Lower lobe of right lung (tissue), 2 donors: Measurements from ENCODE around the gene SGPP2. TPM values are rescaled to one million over a fixed set of nuclear protein-coding genes. Genes with fewer than 3 reads are reported as not detected.

ENCODE experiments used
- ATAC-seq, 2 donors: fragments of 200-7000 bp; cut with Tn5 transposase; one replicate each; pipeline ENCODE4 v1.9.1; 2020 to 2022; ENCODE audit warnings: mild to moderate bottlenecking in 2 of 2, moderate library complexity in 2 of 2
- DNase-seq: peaks from one replicate; pipeline ENCODE4 v3.0.0-alpha.2; 2020
- H3K27ac ChIP-seq: fragments of 200-600 bp; one replicate; pipeline ENCODE4 v1.8.0; 2022
- H3K27me3 ChIP-seq: fragments of 200-600 bp; one replicate; pipeline ENCODE4 v1.8.0; 2022; ENCODE audit warnings: low read depth
- H3K36me3 ChIP-seq: fragments of 200-600 bp; one replicate; pipeline ENCODE4 v1.8.0; 2022; ENCODE audit warnings: mild to moderate bottlenecking
- H3K4me1 ChIP-seq: fragments of 200-600 bp; one replicate; pipeline ENCODE4 v1.8.0; 2022
- H3K4me3 ChIP-seq: fragments of 200-600 bp; one replicate; pipeline ENCODE4 v1.8.0; 2022; ENCODE audit warnings: mild to moderate bottlenecking
- H3K9me3 ChIP-seq: fragments of 200-600 bp; one replicate; pipeline ENCODE4 v1.8.0; 2022
- CTCF ChIP-seq: fragments of 200-600 bp; IDR thresholded peaks from one replicate; pipeline ENCODE4 v1.8.0; 2022; ENCODE audit warnings: antibody characterized with exemption, mild to moderate bottlenecking
- intact Hi-C: fragments of 100-400 bp; cut with DNase I; formaldehyde crosslinking; loops from one replicate; pipeline ENCODE4 v1.11.0; 2022
- total RNA-seq: library from RNA; stranded (reverse); fragmentation: NEBNext Ultra II Directional; extraction: Animal tissue kit (Norgen Biotek cat#: 25700); gene quantifications from one replicate; pipeline ENCODE4 v1.2.1, GENCODE V29; 2021
- donor health status: DM: no; HTN: yes; CAD: no; lungs with severe emphysema.

The SGPP2 gene
- total RNA-seq, 1 donor from 2014 or later, result 23.9 TPM

- no peak for TF ChIP-seq CTCF
- H3K36me3 ChIP-seq, result peaks cover 43% of the 10 kb centered on the region
These were observed 183.7 kb downstream of the SGPP2 start for GRCh38 chr2:222608081-222608480.

GRCh38 chr2:222609381-222609780 lies 185.0 kb downstream of the SGPP2 start:
- TF ChIP-seq CTCF, result no peak
- no peak for ATAC-seq
- Histone ChIP-seq H3K4me1 (no peaks in the 10 kb centered on the region), H3K27ac (no peak overlapping the region), H3K36me3 (peaks cover 51% of the 10 kb centered on the region), H3K4me3 (no peak overlapping the region), H3K27me3 (no peaks in the 10 kb centered on the region), H3K9me3 (no peaks in the 10 kb centered on the region)
- intact Hi-C loops, result no loop called here
- DNase-seq, result no peak

More at GRCh38 chr2:222608081-222608480, 183.7 kb downstream of the SGPP2 start:
- Histone ChIP-seq H3K4me1 (no peaks in the 10 kb centered on the region), H3K9me3 (no peaks in the 10 kb centered on the region), H3K4me3 (no peak overlapping the region), H3K27ac (no peak overlapping the region), H3K27me3 (no peaks in the 10 kb centered on the region)
- ATAC-seq, result no peak
- intact Hi-C loops, result no loop called here
- no peak for DNase-seq

Other genes starting within 250 kb of the SGPP2 start
- not detected for gene PAX3, start 125.5 kb upstream of the SGPP2 start, total RNA-seq
- 10.9 TPM for gene FARSB, start 231.5 kb downstream of the SGPP2 start, total RNA-seq
- gene MOGAT1, start 247.1 kb downstream of the SGPP2 start, total RNA-seq, result 3.2 TPM